CD14-positive monocyte (primary cell): ENCODE measurements around the gene SS18L1. TPM values are rescaled to one million over a fixed set of nuclear protein-coding genes. Genes with fewer than 3 reads are reported as not detected.

Experiments
- DNase-seq, 3 donors: peaks; one replicate each; pipeline ENCODE4 v3.0.0-alpha.2; 2011 to 2022
- H2AFZ ChIP-seq: 2 replicates; pipeline ENCODE4 v1.6.0; 2012; ENCODE audit warnings: mild to moderate bottlenecking, low read depth, low read length, inconsistent platforms; ENCODE audit not compliant: insufficient read depth, poor library complexity, severe bottlenecking
- H3K27ac ChIP-seq, 2 donors: 1 replicate in 1 of 2; 2 replicates in 1 of 2; pipeline ENCODE4 v1.5.1; 2012 to 2013; ENCODE audit warnings: low read length in 2 of 2, control low read depth in 1 of 2, inconsistent platforms in 1 of 2, low read depth in 1 of 2, mild to moderate bottlenecking in 1 of 2
- H3K27me3 ChIP-seq, 2 donors: one replicate each; pipeline versions ENCODE4 v1.6.0 to v1.6.1; 2011 to 2013; ENCODE audit warnings: low read length in 2 of 2; ENCODE audit not compliant: control insufficient read depth in 2 of 2, insufficient read depth in 2 of 2
- H3K36me3 ChIP-seq, 2 donors: replicated peaks in 1 of 2; 1 replicate in 1 of 2; 2 replicates in 1 of 2; pipeline versions ENCODE4 v1.5.1 to v1.6.1; 2012 to 2013; ENCODE audit warnings: low read length in 2 of 2, control low read depth in 1 of 2, inconsistent platforms in 1 of 2, mild to moderate bottlenecking in 1 of 2; ENCODE audit not compliant: insufficient read depth in 2 of 2, control insufficient read depth in 1 of 2
- H3K4me1 ChIP-seq, 2 donors: 1 replicate in 1 of 2; 2 replicates in 1 of 2; pipeline versions ENCODE4 v1.5.1 to v1.6.1; 2012 to 2013; ENCODE audit warnings: low read length in 2 of 2, control low read depth in 1 of 2, inconsistent platforms in 1 of 2, mild to moderate bottlenecking in 1 of 2, moderate library complexity in 1 of 2; ENCODE audit not compliant: insufficient read depth in 2 of 2, control insufficient read depth in 1 of 2
- H3K4me2 ChIP-seq: replicated peaks from 2 replicates; pipeline ENCODE3; 2012; ENCODE audit warnings: low read length, moderate library complexity, mild to moderate bottlenecking; ENCODE audit not compliant: poor library complexity, severe bottlenecking; ENCODE audit errors: extremely low read depth
- H3K4me3 ChIP-seq, 3 experiments: fragments of 200-600 bp in 1 of 3; sonication (generic) in 1 of 3; replicated peaks in 1 of 3; 1 replicate in 2 of 3; 2 replicates in 1 of 3; pipeline ENCODE4 v1.5.1; 2011 to 2013; ENCODE audit warnings: low read length in 3 of 3, mild to moderate bottlenecking in 3 of 3, control low read depth in 2 of 3, low read depth in 2 of 3, inconsistent platforms in 1 of 3, moderate library complexity in 1 of 3
- H3K79me2 ChIP-seq: 2 replicates; pipeline ENCODE4 v1.6.0; 2012; ENCODE audit warnings: mild to moderate bottlenecking, control low read depth, inconsistent platforms, low read length, moderate library complexity; ENCODE audit not compliant: insufficient read depth
- H3K9ac ChIP-seq: 2 replicates; pipeline ENCODE4 v1.6.0; 2017; ENCODE audit warnings: low read length, mild to moderate bottlenecking; ENCODE audit not compliant: insufficient read depth, poor library complexity, severe bottlenecking
- H3K9me3 ChIP-seq, 2 donors: replicated peaks in 1 of 2; 1 replicate in 1 of 2; 2 replicates in 1 of 2; pipeline versions ENCODE4 v1.5.1 to v1.6.1; 2012 to 2013; ENCODE audit warnings: low read length in 2 of 2, control low read depth in 1 of 2; ENCODE audit not compliant: control insufficient read depth in 1 of 2, insufficient read depth in 1 of 2
- H4K20me1 ChIP-seq: 2 replicates; pipeline ENCODE4 v1.6.0; 2012; ENCODE audit warnings: mild to moderate bottlenecking, low read length, control low read depth, moderate library complexity; ENCODE audit not compliant: insufficient read depth
- H3K27ac Mint-ChIP-seq, 7 donors: one replicate each; pipeline ENCODE4 v1.8.0; 2020; ENCODE audit warnings: mild to moderate bottlenecking in 7 of 7, mixed read lengths in 7 of 7, moderate library complexity in 6 of 7, inconsistent platforms in 2 of 7
- H3K27me3 Mint-ChIP-seq, 3 donors: one replicate each; pipeline ENCODE4 v1.8.0; 2021 to 2022; ENCODE audit warnings: low read depth in 3 of 3, mild to moderate bottlenecking in 3 of 3, mixed read lengths in 3 of 3, moderate library complexity in 3 of 3, inconsistent platforms in 1 of 3
- H3K36me3 Mint-ChIP-seq, 2 donors: one replicate each; pipeline ENCODE4 v1.8.0; 2020; ENCODE audit warnings: mixed read lengths in 2 of 2, inconsistent platforms in 1 of 2, mild to moderate bottlenecking in 1 of 2
- H3K4me1 Mint-ChIP-seq: one replicate; pipeline ENCODE4 v1.8.0; 2020; ENCODE audit warnings: mild to moderate bottlenecking, mixed read lengths
- H3K4me3 Mint-ChIP-seq, 2 donors: one replicate each; pipeline ENCODE4 v1.8.0; 2020; ENCODE audit warnings: mild to moderate bottlenecking in 2 of 2, mixed read lengths in 2 of 2, moderate library complexity in 1 of 2
- H3K9me3 Mint-ChIP-seq, 7 donors: one replicate each; pipeline ENCODE4 v1.8.0; 2020 to 2022; ENCODE audit warnings: mixed read lengths in 7 of 7, mild to moderate bottlenecking in 6 of 7, moderate library complexity in 6 of 7, inconsistent platforms in 2 of 7
- CTCF ChIP-seq: fragments of 200-600 bp; IDR thresholded peaks from one replicate; pipeline ENCODE4 v1.8.0; 2022; ENCODE audit warnings: antibody characterized with exemption, mild to moderate bottlenecking
- WGBS: methylation state at CpG from one replicate; pipeline ENCODE4 v1.1.5; 2013; ENCODE audit warnings: missing lambda C conversion rate; ENCODE audit not compliant: insufficient coverage; 5-methylcytosine and 5-hydroxymethylcytosine counted together
- intact Hi-C, 2 donors: fragments of 100-400 bp; cut with micrococcal nuclease; formaldehyde crosslinking; loops; one replicate each; pipeline versions ENCODE4 v1.15.0 to v1.15.1; 2023
- polyA plus RNA-seq, 3 donors: library from polyadenylated mRNA; depleted of rRNA in 1 of 3; unstranded in 2 of 3; stranded (reverse) in 1 of 3; fragments of 300-500 nt in 2 of 3; fragments of >200 nt in 1 of 3; fragmentation: Illumina TruSeq in 2 of 3; gene quantifications; 1 replicate in 2 of 3; 2 replicates in 1 of 3; pipeline ENCODE4 v1.2.3, GENCODE V29; 2012 to 2021

The SS18L1 gene
- polyA plus RNA-seq, 3 donors = 0.75 to 16.5 (median 1.1) TPM

DNA sequence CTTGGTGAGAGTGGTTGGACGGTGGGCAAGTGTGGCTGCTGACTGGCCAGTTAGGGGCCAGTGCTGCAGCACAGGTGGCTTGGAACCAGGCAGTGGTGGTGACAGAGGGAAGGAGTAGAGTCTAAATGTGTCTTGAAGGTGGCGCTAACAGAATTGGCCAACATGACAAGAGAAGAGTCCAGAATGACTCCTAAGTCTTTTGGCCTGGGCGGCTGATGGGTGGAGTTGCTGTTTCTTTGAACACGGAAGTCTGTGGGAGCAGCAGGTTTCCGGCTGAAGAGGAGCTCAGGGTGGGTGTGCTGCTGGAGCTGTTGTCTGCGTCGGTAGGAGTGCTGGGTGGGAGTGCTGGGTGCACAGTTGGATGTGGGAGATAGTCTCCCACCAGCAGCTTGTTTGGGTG lies 11.1 kb upstream of the SS18L1 start:
- H3K36me3 ChIP-seq = peaks cover 91 to 94% of the 10 kb centered on the region in 2 donors
- H3K9me3 Mint-ChIP-seq = no peaks in the 10 kb centered on the region
- H3K4me1 ChIP-seq = peaks cover 40 to 48% of the 10 kb centered on the region in 2 donors
- peak overlapping the region; percentile 79 to 80 for H3K27ac ChIP-seq
- DNase-seq = peak in 2 of 3 donors; percentile 23 to 37
- peaks cover 84 to 97% of the 10 kb centered on the region in 2 donors for H3K36me3 Mint-ChIP-seq
- no peak for TF ChIP-seq CTCF
- peak overlapping the region; percentile 78 to 96 (median 93) for H3K27ac Mint-ChIP-seq
- peaks cover 61% of the 10 kb centered on the region for H3K4me1 Mint-ChIP-seq
- peaks cover 33% of the 10 kb centered on the region for H3K79me2 ChIP-seq
- peak overlapping the region; percentile 63 to 83 for H3K4me3 Mint-ChIP-seq
- H3K4me3 ChIP-seq = peak overlapping the region in 1 of 3 experiments; percentile 56
- H3K4me2 ChIP-seq = peak overlapping the region; percentile 62
- no peaks in the 10 kb centered on the region for H3K27me3 Mint-ChIP-seq
- intact Hi-C loops = no loop called here
- no peaks in the 10 kb centered on the region for H3K9me3 ChIP-seq
- H3K27me3 ChIP-seq = no peaks in the 10 kb centered on the region
- H3K9ac ChIP-seq = peak overlapping the region; percentile 58
- 76% methylated on average over 7 of the region's 7 CpGs for WGBS
- H4K20me1 ChIP-seq = peaks cover 88% of the 10 kb centered on the region
- no peak overlapping the region for H2AFZ ChIP-seq

DNA sequence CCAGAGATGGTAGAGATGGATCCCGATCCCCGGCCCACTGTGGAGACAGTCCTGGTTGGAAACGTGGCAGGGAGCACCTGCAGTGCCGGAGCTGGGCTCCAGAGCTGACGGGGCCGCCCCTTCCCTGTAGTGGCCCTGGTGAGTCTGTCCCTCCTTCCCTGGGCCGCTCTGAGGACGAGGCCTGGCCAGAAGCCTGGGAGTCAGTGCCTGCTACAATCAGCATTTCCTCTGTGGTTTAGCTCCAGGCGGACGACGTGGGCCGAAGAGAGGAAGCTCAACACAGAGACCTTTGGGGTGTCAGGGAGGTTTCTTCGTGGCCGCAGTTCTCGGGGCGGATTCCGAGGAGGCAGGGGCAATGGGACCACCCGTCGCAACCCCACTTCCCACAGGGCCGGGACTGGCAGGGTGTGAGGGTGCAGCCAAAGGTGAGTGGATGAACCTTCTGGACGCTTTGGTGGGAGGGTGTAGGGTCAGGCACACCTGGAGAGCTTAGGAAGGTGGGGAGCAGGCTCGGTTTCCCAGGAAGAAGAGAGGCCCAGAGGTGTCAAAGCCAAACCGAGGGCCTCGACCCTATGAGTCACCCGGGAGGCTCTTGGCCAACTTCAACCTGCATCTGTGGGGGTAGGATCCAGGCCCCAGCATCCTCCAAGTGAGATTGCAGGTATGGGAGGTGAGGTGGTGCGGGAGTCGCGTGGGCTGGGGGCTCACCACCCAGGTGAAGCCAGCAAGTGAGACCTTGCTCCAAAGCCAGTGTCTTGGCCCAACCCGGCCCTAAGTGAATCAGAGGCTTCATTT lies 10.3 kb upstream of the SS18L1 start:
- peak overlapping the region; percentile 79 to 80 for H3K27ac ChIP-seq
- Mint-ChIP-seq H3K27me3 (no peaks in the 10 kb centered on the region), H3K36me3 (peaks cover 84 to 97% of the 10 kb centered on the region in 2 donors), H3K9me3 (peaks cover 0 to 2% (median 0%) of the 10 kb centered on the region in 7 donors), H3K4me3 (peak overlapping the region; percentile 63 to 83), H3K27ac (peak overlapping the region; percentile 78 to 96 (median 93)), H3K4me1 (peaks cover 61% of the 10 kb centered on the region)
- peaks cover 91 to 94% of the 10 kb centered on the region in 2 donors for H3K36me3 ChIP-seq
- peak overlapping the region in 1 of 3 experiments; percentile 56 for H3K4me3 ChIP-seq
- peak; percentile 30 to 34 (median 32) for DNase-seq
- WGBS = 40% methylated on average over 25 of the region's 29 CpGs
- H3K4me1 ChIP-seq = peaks cover 40 to 48% of the 10 kb centered on the region in 2 donors
- peaks cover 32% of the 10 kb centered on the region for H3K79me2 ChIP-seq
- H3K27me3 ChIP-seq = no peaks in the 10 kb centered on the region
- H3K9me3 ChIP-seq = no peaks in the 10 kb centered on the region
- no peak overlapping the region for H2AFZ ChIP-seq
- intact Hi-C loops = no loop called here
- no peak for TF ChIP-seq CTCF
- peaks cover 88% of the 10 kb centered on the region for H4K20me1 ChIP-seq
- peak overlapping the region; percentile 58 for H3K9ac ChIP-seq
- H3K4me2 ChIP-seq = peak overlapping the region; percentile 62
